RPMI8226 (cell line): Measurements from ENCODE around the gene ATRNL1.
A peak's percentile ranks its signal among the peaks of the same experiment; 100 is the strongest.
"Not testable (repeated sequence)": the region's sequence is repeated elsewhere in the genome, so short reads cannot be mapped to it uniquely, and the experiment has no call there.

Source experiments
- DNase-seq: peaks from one replicate; pipeline ENCODE4 v3.0.0-alpha.2; 2015

The ATRNL1 gene

DNA sequence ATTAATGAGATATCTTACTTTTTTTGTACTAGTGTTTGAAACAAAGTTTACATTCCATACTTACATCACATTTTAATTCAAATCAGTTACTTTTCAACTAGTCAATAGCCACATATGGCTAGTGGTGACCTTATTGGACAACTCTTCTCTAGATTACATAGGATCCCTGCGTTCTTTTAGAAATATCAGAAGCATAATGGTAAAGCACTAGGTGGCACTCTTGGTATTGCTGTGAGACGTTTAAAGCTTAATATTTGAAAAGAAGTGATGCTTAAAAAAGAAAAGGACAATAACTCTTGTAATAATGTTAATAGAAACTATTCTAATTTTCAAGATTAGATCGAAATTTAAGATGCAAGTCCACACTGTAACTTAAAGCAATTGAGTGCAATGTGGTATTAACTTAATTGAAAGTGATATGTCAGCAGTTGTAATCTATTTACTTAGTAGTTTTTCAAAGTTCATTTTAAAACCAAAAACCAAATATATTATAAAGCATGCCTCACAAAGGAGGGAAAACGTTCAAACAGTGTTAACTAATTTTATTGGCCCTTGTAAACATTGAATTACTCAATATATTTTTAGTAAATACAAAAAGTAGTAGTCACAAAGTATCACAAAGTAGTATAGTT, 339.1 kb downstream of the ATRNL1 start:
- DNase-seq: peak; percentile 2

DNA sequence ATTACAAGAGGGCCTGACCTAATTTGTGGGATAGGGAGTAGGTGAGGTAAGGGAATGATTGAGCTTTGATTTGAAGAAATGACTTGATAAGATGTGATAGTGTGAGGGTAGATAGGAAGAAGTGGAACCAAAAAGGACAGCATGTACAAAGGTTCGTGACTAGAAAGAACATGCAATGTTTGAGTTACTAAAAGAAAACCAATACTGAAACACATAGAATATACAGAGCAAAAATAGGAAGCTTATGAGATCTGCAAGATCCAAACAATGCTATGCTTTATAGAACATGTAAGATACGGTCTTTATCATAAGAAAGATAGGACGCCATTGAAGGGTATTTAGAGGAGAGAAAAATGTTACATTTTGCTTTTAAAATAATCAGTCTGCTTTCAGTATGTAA, 343.8 kb downstream of the ATRNL1 start:
- DNase-seq: no peak

DNA sequence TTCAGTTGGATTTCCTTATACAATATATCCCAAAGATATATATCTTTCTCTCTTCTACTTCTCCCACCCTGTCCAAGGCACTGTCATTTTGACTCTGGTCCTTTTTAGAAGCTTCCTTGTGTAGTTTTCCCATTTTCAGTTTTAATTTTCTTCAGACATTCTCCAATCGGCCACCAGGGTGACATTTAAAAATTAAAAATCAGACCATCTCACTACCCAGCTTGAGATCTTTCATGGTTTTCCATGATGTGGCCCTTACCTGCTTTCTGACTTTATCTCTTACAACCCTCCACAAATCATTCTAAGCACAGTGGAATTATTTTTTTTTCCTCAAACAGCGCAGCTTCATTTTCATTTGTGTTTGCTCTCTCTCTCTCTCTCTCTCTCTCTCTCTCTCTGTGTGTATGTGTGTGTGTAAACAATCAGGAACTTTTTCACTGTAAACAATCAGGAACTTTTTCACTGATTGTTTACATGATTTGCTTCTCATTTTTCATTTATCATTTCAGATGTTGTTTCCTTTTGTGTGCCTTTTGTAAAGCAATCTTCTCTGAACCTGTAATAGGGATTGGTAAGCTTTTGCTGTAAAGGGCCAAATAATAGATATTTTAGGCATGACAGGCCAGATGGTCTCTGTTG, 348.9 kb downstream of the ATRNL1 start:
- no peak for DNase-seq

DNA sequence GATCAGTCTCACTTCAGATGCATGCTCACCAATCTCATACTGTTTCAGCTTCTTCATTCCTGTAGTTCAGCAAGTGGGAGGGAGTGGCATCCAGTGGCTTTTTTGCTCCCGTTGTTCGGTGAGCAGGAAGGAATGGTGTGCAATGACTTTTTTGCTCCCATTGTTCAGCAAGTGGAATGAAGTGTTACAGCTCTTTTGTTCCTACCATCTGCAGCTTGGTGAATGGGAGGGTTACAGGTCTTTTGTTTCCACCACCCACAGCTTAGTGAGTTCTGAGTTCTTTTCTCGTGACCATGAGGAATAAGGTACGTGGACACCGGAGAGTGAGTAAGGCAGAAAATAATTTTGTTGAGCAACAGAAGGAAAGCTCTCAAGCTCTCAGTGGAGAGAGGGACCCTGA, 363.6 kb downstream of the ATRNL1 start:
- DNase-seq: no peak

DNA sequence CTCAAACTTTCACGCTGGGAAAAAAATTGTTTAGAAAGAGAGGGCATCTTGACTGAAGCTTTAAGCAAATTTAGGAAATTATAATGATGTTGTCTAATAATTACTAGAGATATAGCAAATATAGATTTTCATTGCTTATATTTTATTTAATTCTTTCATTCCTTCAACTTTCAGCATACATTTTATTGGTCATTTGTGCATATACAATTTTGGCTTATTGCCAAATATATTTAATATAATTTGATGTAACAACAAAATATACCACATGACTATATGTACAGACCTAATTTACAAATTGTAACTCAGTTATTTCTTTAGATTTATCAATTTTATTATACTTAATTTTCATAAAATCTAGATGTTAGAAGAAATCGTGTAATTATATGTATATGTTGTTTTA, 390.1 kb downstream of the ATRNL1 start:
- DNase-seq: no peak

DNA sequence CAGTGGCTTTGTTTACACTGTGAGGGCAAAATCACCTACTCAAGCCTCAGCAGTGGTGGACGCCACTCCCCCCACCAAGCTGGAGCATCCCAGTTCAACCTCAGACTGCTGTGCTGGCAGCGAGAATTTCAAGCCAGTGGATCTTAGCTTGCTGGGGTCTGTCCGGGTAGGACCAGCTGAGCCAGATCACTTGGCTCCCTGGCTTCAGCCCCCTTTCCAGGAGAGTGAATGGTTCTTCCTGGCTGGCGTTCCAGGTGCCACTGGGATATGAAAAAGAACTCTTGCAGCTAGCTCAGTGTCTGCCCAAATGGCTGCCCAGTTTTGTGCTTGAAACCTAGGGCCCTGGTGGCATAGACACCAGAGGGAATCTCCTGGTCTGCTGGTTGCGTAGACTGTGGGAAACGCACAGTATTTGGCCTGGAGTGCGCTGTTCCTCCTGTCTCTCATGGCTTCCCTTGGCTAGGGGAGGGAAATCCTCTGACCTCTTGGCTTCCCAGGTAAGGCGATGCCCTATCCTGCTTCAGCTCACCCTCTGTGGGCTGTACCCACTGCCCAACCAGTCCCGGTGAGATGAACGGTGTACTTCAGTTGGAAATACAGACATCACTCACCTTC, 398.5 kb downstream of the ATRNL1 start:
- no peak for DNase-seq

DNA sequence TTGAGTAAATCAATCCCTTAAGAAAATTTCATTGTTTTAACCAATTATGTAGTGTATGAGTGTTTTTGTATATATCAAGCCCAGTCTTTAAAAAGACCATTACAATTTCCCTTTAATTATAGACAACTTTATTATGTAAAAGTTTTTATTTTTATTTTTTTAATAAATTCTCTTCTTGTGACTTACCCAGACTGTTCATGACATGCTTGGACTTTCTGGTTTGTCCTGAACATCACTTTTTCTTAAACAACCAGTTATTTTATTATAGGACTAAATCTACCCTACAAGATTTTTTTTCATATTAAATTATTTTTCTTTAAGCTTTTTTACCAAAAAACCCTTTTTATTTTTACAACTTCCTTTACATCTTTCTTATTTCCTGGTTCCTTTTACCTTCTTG, 410.4 kb downstream of the ATRNL1 start:
- no peak for DNase-seq

DNA sequence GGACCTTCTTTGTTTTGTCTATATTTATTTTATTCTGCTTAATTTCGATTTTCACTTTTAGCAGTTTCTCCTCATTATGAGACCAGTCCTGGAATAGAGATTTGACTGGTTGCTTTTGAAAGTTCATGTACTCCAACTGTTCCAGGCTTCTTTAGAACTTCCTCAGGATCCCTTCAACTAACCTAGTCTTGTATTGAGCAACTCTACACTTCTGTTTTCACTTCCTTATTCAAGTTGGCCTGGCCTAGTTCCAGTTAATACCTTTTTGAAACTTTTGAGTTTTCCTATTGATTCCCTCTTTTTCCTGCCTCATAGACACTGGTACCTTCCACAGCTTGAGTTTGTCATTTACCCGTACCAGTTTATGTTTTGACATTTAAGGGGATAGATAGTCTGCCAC, 421.7 kb downstream of the ATRNL1 start:
- peak; percentile 4 for DNase-seq

DNA sequence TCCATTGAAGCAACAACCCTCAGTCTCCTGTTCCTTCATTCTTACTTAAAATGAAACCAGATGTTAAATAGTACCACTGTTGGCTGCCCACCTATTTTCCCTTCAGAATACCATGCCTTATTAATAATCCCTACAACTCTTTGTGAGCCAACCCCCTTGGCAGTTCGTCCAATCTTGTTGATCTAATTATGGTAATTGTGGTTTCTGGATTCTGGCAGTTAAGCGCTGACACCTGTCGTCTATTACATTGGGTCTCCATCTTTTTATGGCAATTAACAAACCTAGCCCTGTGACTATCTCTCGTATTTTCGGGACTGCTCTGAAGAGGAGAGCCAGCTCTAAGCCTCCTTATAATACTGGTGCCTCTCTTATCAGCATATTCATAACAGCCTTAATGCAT, 432.0 kb downstream of the ATRNL1 start:
- DNase-seq: no peak

DNA sequence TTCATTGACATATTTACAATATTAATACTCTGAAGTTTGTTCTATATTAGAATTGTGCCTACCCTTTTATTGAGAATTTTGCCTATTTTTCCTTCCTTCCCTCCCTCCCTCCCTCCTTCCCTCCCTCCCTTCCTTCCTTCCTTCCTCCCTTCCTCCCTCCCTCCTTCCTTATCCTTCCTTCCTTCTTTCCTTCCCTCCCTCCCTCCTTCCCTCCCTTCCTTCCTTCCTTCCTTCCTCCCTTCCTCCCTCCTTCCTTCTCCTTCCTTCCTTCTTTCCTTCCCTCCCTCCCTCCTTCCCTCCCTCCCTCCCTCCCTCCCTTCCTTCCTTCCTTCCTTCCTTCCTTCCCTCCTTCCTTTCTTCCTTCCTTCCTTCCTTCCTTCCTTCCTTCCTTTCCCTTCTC, 434.5 kb downstream of the ATRNL1 start:
- DNase-seq: not testable (repeated sequence)

DNA sequence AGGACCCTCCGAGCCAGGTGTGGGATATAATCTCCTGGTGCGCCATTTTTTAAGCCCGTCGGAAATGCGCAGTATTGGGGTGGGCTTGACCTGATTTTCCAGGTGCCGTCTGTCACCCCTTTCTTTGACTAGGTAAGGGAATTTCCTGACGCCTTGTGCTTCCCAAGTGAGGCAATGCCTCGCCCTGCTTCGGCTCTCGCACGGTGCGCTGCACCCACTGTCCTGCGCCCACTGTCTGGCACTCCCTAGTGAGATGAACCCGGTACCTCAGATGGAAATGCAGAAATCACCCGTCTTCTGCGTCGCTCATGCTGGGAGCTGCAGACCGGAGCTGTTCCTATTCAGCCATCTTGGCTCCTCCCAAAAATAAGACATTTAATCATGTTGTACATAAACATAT, 443.2 kb downstream of the ATRNL1 start:
- not testable (repeated sequence) for DNase-seq

DNA sequence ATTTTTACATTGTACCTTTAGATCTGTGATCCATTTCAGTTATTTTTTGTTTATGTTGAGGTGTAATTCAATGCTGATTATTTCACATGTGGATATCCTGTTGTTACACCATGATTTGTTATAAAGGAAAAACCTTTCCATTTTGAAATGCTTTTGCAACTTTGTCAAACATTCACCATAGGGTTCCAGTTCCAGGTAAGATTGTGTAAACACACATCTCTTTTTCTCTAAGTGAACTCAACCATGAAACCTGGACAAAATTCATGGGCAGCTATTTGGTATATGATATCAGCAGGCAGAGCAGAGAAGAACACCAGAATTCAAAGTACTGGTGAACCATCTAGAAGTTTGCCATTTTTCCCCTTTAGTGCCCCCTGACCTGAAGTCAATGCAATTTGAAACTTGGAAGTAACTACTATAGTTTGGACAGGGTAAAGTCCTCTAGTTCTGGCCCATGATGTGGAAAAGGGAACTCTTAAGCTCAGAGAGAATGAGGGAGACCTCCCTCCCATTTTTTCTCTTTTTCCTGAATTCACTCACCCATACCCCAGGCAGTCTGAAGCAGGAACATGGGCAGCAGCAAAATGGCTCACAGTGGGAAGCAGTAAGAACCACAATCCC, 446.1 kb downstream of the ATRNL1 start:
- no peak for DNase-seq

DNA sequence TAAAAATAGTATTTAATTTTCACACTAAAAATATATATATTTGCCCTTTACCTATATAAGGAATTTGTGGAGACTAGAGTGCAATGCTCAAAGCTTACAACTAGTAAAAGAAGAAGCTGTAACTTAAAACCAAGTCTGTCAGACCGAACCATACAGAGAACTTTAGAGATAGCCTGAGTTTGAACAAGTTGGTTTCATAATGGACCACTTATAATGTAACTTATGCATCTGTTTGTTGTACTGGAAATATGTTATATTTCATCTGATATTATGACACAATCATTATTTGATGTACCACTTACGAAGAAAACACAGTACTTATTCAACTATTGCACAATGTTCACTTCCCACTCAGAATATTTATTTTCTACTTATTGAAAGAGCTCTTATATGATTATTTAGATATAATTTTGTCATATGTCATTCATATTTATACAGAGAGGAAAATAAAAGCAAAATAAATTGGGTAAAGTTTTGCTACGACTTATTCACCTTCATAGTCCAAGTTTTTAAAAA, 462.8 kb downstream of the ATRNL1 start:
- no peak for DNase-seq

DNA sequence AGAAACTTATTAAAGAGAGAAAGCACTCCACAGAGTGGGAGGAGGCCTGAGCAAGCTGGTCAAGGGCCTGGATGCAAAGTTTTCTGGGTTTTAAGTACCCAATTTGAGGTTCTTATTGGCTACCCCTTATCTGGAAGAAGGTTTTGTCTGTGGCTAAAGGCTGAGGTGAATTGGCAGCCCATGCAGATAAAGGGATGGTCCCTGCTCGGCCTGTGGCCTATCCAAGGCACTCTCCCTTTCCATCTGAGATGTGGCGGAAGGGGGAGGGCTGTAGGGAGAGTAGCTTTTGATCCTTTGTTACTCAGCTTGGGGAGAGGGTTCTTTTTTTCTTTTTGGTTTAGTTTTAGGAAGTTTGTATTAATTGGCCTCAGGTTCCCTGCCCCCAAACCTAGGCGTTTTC, 465.1 kb downstream of the ATRNL1 start:
- DNase-seq: no peak

DNA sequence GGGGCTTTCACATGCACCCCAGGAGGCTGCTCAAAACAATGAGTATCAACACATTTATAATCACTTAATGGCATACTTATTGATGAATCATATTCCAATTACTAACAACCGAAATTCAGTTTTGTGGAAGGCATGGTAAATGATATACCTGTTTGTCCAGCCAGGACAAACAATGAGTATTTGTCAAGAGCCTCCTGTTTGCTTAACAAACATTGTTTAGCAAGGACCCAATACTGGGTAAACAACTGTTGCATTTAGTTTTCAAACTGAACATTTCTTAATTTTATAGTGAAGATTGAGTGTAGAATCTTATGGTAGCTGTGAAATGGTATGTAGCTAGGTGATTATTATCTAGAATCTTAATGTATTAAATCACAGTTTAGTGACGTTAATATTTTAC, 473.7 kb downstream of the ATRNL1 start:
- DNase-seq: no peak

DNA sequence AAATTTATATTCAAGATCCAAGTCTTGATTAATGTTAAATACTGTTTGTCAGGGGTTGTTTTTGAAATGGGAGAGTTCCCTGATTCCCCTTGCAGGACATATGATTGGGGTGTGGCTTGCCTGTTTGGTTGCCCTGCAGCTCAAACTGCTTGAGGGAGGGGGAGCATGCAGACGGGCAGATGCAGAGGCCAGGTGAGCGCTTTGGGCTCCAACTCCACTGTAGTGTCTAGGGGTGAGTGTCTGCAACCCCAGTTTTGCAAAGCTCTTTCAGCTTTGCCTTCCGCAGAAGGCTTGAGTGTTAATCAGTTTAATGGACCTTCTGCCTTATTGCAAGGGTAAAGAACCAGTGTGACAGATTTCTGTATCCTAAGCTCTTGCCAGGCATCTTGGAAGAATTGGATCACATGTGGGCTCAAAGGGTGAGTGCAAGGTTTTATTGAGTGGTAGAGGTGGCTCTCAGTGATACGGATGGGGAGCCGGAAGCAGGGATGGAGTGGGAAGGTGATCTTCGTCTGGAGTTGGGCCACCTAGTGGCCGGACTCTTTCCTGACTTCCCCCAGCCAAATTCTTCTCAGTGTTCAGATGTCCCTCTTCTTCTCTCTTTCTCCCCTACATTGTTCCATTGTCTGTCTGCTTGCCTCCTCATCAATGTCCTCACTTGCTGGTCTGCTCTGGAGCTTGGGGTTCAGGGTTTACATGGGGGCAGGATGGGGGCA, 479.7 kb downstream of the ATRNL1 start:
- peak; percentile 11 for DNase-seq

DNA sequence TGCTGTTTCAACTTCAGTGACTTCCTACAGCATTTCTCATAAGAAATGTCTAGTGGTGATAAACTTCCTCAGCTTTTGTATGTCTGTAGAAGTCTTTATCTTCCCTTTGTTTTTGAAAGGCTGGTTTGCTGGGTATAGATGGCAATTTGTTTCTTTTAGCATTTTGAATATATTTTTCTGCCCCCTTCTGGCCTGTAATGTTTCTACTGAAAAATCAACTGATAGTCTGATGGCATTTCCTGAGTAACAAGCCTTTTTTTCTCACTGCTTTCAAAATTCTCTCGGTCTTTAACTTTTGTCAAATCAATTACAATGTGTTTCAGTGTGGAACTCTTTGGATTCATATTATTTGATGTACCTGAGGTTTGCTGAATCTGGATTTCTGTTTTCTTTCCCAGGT, 487.1 kb downstream of the ATRNL1 start:
- DNase-seq: no peak

DNA sequence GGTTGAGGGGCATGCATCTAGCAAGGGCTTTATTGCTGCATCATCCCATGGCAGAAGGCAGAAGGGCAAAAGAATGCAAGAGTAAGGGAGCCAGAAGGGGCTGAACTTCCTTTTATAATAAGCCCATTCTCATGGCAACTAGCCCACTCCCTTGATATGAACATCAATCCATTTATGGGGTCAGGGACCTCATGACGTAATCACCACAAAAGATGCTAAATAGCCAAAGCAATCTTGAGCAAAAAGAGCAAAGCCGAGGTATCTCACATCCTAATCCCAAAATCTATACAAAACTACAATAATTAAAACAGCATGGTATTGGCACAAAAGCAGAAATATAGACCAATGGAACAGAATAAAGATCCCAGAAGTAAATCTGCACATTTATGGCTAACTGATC, 499.9 kb downstream of the ATRNL1 start:
- no peak for DNase-seq

DNA sequence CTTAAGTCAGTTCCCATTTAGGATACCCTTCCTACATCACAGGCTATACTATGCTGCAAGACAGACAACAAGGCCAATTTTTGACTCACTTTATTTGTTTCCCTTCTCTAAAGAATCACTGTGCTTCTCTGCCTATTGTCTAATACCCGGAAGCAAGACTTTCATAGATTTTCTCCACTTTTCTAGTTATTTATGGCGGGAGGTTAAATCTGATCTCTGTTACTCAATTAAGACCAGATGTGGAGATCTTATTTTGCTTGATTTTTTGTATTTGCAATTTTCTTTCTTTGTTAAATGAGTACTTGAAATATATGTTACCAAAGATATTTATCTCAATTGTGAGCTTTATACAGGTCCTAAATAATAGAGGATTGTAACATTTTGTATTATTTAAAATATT, 511.5 kb downstream of the ATRNL1 start:
- DNase-seq: no peak

DNA sequence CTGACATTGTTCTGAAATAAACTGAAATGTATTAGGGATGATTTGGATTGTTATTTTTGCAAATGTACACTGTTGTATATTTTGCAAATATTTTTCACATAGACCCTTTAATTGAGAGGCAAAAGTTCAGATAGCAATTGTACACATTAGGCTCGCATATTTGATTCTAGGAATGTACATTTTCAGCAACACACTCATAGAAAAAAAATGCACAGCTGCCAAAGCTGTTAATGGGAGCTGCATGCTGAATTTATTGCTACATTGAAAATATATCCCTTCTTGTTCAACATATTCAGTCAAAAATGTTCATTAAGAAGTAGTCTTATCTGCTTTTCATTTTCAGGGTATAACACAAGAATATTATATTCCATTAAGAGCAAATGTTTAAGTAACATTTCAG, 512.9 kb downstream of the ATRNL1 start:
- no peak for DNase-seq

DNA sequence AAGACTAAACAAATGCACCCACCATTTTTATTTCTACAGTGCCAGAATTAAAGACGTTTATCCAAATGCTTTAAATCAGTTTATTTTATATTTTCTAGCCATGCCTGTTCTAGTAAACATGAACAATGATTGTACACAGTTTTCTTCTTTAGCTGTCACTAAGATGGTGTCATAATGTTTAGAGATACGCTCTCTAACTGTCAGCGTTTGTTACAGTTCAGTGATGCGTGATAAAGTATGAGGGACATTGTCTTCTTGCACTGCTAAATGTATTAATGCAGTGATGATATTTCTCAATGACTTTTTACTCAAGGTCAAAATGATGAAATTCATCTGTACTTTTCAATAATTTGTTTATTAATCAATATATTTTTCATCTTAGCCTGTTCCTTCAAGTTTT, 513.6 kb downstream of the ATRNL1 start:
- DNase-seq: no peak

DNA sequence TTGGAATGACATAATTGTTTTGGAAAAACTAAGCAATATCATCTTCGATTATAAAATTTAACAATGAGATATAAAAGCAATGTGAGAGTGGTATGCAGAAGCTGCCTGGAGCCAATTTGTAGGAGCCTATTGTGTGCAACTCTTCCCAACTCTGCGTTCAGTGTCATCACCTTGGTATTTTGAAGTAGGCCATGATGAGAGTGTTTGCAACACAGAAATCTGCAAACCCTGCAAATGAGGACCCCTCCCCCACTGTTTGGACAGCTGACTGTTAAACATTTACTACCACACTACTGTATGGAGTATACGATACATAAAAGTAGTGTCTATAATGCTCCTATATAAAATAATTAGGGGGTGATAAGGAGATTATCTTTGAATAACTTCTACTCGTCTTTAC, 531.3 kb downstream of the ATRNL1 start:
- DNase-seq: no peak

DNA sequence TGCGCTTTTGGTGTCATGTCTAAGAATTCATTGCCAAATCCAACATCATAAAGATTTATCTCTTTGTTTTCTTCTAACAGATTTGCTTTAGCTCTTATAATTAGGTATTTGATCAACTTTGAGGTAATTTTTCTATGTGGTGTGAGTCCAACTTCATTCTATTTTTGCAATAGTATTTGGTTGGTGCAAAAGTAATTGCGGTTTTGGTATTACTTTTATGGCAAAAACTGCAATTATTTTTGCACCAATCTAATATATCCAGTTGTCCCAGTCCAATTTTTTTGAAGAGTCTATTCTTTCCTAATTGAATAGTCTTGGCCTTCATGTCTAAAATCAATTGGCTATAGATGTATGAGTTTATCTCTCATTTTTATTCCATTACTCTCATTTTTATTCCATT, 535.5 kb downstream of the ATRNL1 start:
- DNase-seq: no peak
